GM12878 (cell line): ENCODE results near the gene ITGA5. TPM values are rescaled to one million over a fixed set of nuclear protein-coding genes. Genes with fewer than 3 reads are reported as not detected.
A peak's percentile ranks its signal among the peaks of the same experiment; 100 is the strongest.

Experiments used
- ATAC-seq: fragments of 200-7000 bp; cut with Tn5 transposase; 3 replicates; pipeline ENCODE4 v1.9.1; 2020; ENCODE audit warnings: mild to moderate bottlenecking, moderate library complexity
- BruUV-seq: library from RNA; stranded (reverse); fragments of 400-500 nt; replicated peaks from 2 replicates; lab custom pipeline; 2021; lab: Mats Ljungman, UMichigan
- CTCF ChIA-PET: fragments of 300-600 bp; sonication (Branson Sonifier 250); formaldehyde crosslinking; extraction: SDS; loops from one replicate; lab custom pipeline; 2021; ENCODE audit warnings: inconsistent platforms; lab: Yijun Ruan, JAX
- POLR2A ChIA-PET: fragments of 350-600 bp; formaldehyde crosslinking; extraction: SDS; loops from one replicate; lab custom pipeline; 2021; ENCODE audit warnings: inconsistent platforms; lab: Charles Lee
- RAD21 ChIA-PET: fragments of 300-600 bp; sonication (Branson Sonifier 250); formaldehyde crosslinking; loops from one replicate; lab custom pipeline; 2023; ENCODE audit warnings: antibody characterized with exemption; ENCODE audit not compliant: unreplicated experiment; lab: Charles Lee
- SMC1A ChIA-PET: fragments of 300-600 bp; sonication (Branson Sonifier 250); formaldehyde crosslinking; loops from one replicate; lab custom pipeline; 2023; ENCODE audit not compliant: unreplicated experiment, uncharacterized antibody; lab: Charles Lee
- DNase-seq: peaks from one replicate; pipeline ENCODE4 v3.0.0-alpha.2; 2011; ENCODE audit warnings: low read depth, low spot score
- FAIRE-seq: peaks from 3 replicates; lab custom pipeline; 2011; peaks lifted over from hg19 to GRCh38; lab: Jason Lieb, UNC
- H2AFZ ChIP-seq: 2 replicates; pipeline ENCODE4 v1.6.0; 2011; ENCODE audit warnings: low read depth, low read length, control low read depth; ENCODE audit not compliant: control insufficient read depth
- H3K27ac ChIP-seq: 2 replicates; pipeline ENCODE4 v1.5.1; 2011; ENCODE audit warnings: control low read depth; ENCODE audit not compliant: control insufficient read depth, insufficient read depth
- H3K27me3 ChIP-seq, 2 experiments: replicated peaks in 1 of 2; 2 replicates each; pipeline versions ENCODE4 v1.6.0 to v1.6.1; 2011; ENCODE audit warnings: low read length in 1 of 2; ENCODE audit not compliant: control insufficient read depth in 2 of 2, insufficient read depth in 2 of 2
- H3K36me3 ChIP-seq, 2 experiments: 2 replicates each; pipeline ENCODE4 v1.5.1; 2011; ENCODE audit warnings: low read length in 1 of 2; ENCODE audit not compliant: control insufficient read depth in 2 of 2, insufficient read depth in 2 of 2
- H3K4me1 ChIP-seq: 2 replicates; pipeline ENCODE4 v1.6.1; 2011; ENCODE audit warnings: mild to moderate bottlenecking, low read length, moderate library complexity, mixed read lengths; ENCODE audit not compliant: control insufficient read depth, insufficient read depth
- H3K4me2 ChIP-seq: 2 replicates; pipeline ENCODE4 v1.6.0; 2011; ENCODE audit warnings: control low read depth; ENCODE audit not compliant: control insufficient read depth, insufficient read depth
- H3K4me3 ChIP-seq: fragments of 200-600 bp; sonication (generic); 2 replicates; pipeline ENCODE4 v1.5.1; 2016
- H3K79me2 ChIP-seq: 2 replicates; pipeline ENCODE4 v1.6.0; 2011; ENCODE audit warnings: low read length; ENCODE audit not compliant: control insufficient read depth, insufficient read depth
- H3K9ac ChIP-seq: 2 replicates; pipeline ENCODE4 v1.8.0; 2011; ENCODE audit warnings: low read length, control low read depth, mixed read lengths; ENCODE audit not compliant: control insufficient read depth, insufficient read depth
- H3K9me3 ChIP-seq: replicated peaks from 3 replicates; pipeline ENCODE4 v1.5.1; 2011; ENCODE audit warnings: mild to moderate bottlenecking, low read length; ENCODE audit not compliant: control insufficient read depth, insufficient read depth
- H4K20me1 ChIP-seq: 2 replicates; pipeline ENCODE4 v1.6.0; 2011; ENCODE audit not compliant: control insufficient read depth, insufficient read depth
- CHD4 ChIP-seq: fragments of 200-600 bp; sonication (generic); IDR thresholded peaks from 2 replicates; pipeline ENCODE4 v1.6.1; 2016; ENCODE audit warnings: mild to moderate bottlenecking
- GATAD2B ChIP-seq: fragments of 450-650 bp; conservative IDR thresholded peaks from 2 replicates; pipeline ENCODE4 v1.6.1; 2017; ENCODE audit warnings: low read depth, mild to moderate bottlenecking, moderate library complexity
- HDAC6 ChIP-seq: fragments of 200-600 bp; sonication (generic); IDR thresholded peaks from one replicate; pipeline ENCODE4 v1.8.0; 2017; ENCODE audit warnings: antibody characterized with exemption; ENCODE audit not compliant: unreplicated experiment
- LARP7 ChIP-seq: fragments of 450-650 bp; IDR thresholded peaks from 2 replicates; pipeline ENCODE4 v1.6.1; 2017; ENCODE audit warnings: mild to moderate bottlenecking
- MYC ChIP-seq: IDR thresholded peaks from 2 replicates; pipeline ENCODE4 v1.6.1; 2011; ENCODE audit warnings: mild to moderate bottlenecking, low read length, moderate library complexity, inconsistent platforms; ENCODE audit not compliant: insufficient read depth, insufficient replicate concordance, insufficient read length, severe bottlenecking
- NBN ChIP-seq: fragments of 450-650 bp; IDR thresholded peaks from 2 replicates; pipeline ENCODE4 v1.6.1; 2016
- RBBP5 ChIP-seq: fragments of 200-600 bp; sonication (generic); conservative IDR thresholded peaks from 2 replicates; pipeline ENCODE4 v1.6.1; 2016
- RCOR1 ChIP-seq: conservative IDR thresholded peaks from 2 replicates; pipeline ENCODE4 v1.6.1; 2012; ENCODE audit warnings: low read depth, low read length, improper control_type of control experiment
- SUPT20H ChIP-seq: IDR thresholded peaks from 2 replicates; pipeline ENCODE4 v1.6.1; 2011; ENCODE audit warnings: low read depth, mild to moderate bottlenecking, low read length, moderate library complexity, borderline replicate concordance; ENCODE audit not compliant: control insufficient read depth
- TBL1XR1 ChIP-seq: IDR thresholded peaks from 2 replicates; pipeline ENCODE4 v1.6.1; 2012; ENCODE audit warnings: low read depth, low read length, improper control_type of control experiment
- TCF12 ChIP-seq: IDR thresholded peaks from 2 replicates; pipeline ENCODE4 v1.6.1; 2011; ENCODE audit warnings: low read depth, mild to moderate bottlenecking, low read length
- ZBED1 ChIP-seq: IDR thresholded peaks from 2 replicates; pipeline ENCODE4 v1.6.1; 2016; ENCODE audit warnings: borderline replicate concordance
- ZNF217 ChIP-seq: fragments of 450-650 bp; IDR thresholded peaks from 2 replicates; pipeline ENCODE4 v1.6.1; 2017; ENCODE audit warnings: antibody characterized with exemption, mild to moderate bottlenecking
- ZNF384 ChIP-seq: IDR thresholded peaks from 2 replicates; pipeline ENCODE4 v1.6.1; 2012; ENCODE audit warnings: low read depth, mild to moderate bottlenecking, low read length, improper control_type of control experiment, borderline replicate concordance
- WGBS: methylation state at CpG from one replicate; pipeline ENCODE4 v1.1.6; 2016; ENCODE audit warnings: low lambda C conversion rate; ENCODE audit not compliant: insufficient replicate concordance, insufficient coverage; ENCODE audit errors: missing lambda C conversion rate; 5-methylcytosine and 5-hydroxymethylcytosine counted together
- in situ Hi-C: fragments of 300-500 bp; cut with MboI; formaldehyde crosslinking; loops from 9 replicates; pipeline ENCODE4 v1.14.3; 2018; ENCODE audit warnings: mixed read lengths
- intact Hi-C: fragments of 100-400 bp; cut with micrococcal nuclease; formaldehyde crosslinking; loops from one replicate; pipeline ENCODE4 v1.14.2; 2022; ENCODE audit not compliant: unreplicated experiment
- polyA plus RNA-seq, 11 experiments: library from polyadenylated mRNA; depleted of rRNA in 4 of 11; unstranded in 6 of 11; stranded (reverse) in 5 of 11; fragments of >200 nt; fragmentation: Nextera tagmentation in 4 of 11; fragmentation: Illumina TruSeq in 1 of 11; extraction: Ambion mirVana in 4 of 11; extraction: Trizol in 1 of 11; gene quantifications; 1 replicate in 1 of 11; 2 replicates in 10 of 11; pipeline versions ENCODE4 v1.2.1 to v1.2.3, GENCODE V29; 2011 to 2016; ENCODE audit warnings: inconsistent platforms in 2 of 11, missing spikeins in 2 of 11, low read depth in 1 of 11
- total RNA-seq, 4 experiments: library from RNA; depleted of rRNA in 3 of 4; stranded (reverse); fragments of >200 nt in 3 of 4; fragmentation: Illumina TruSeq in 1 of 4; extraction: Trizol in 1 of 4; gene quantifications; 2 replicates each; pipeline versions ENCODE4 v1.2.1 to v1.2.3, GENCODE V29; 2013 to 2021
- TF ChIP-seq, protein P1 (sequence below): fragments of 450-650 bp; conservative IDR thresholded peaks from 2 replicates; pipeline ENCODE4 v1.6.1; 2017; ENCODE audit warnings: mild to moderate bottlenecking, moderate library complexity

ITGA5 gene
- total and polyA plus RNA-seq, 10 of the 15 experiments (the other 5 are each of a cell fraction or from before 2014, with no cell fraction given), result 0.15 to 22.5 (median 0.61) TPM

DNA sequence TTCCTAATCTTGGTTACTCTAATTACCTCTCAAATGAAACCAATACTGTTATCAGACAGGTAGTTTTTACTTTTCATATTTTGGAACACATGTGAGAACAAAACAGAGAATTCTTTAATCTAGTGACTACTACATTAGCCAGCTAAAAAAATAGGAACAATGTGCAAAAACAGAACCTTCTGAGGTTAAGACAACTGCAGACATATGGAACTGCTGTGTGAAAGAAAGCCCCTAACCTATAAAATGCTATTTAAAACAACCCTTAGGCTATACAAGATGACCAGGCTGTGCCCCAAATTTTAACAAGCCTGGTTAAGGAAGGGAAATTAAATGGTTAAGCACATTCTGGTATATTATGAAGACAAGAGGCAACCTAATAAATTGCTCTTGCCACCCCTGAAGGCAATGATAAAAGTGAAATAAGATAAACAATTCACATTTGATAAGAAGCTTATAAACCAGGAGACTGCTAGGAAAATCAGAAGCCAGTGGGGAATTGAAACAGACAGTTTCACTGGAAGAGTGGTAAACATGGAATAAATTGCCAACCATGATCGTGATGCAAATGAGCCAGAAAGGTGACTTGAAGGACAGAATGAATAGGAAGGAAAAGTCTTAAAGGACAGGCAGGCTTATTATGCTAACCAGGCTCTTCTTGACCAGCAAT is 46.9 kb upstream of the ITGA5 start:
- BruUV-seq, result no TSS peak
- Histone ChIP-seq H3K9ac (no peak overlapping the region), H3K79me2 (no peaks in the 10 kb centered on the region), H3K4me2 (0 out of 2 replicates have a peak overlapping the region, but pooled peaks have one; percentile 2), H3K9me3 (no peaks in the 10 kb centered on the region), H2AFZ (no peak overlapping the region), H3K36me3 (0 out of 4 replicates have a peak, but pooled peaks cover 0 to 6% of the 10 kb centered on the region in 2 experiments), H3K4me3 (no peak overlapping the region), H3K4me1 (peaks cover 3% of the 10 kb centered on the region; the same call in 1 of the 2 replicates), H4K20me1 (no peaks in the 10 kb centered on the region), H3K27ac (no peak overlapping the region), H3K27me3 (no peaks in the 10 kb centered on the region)
- ChIA-PET SMC1A (interaction anchor here (0.7 to 2.9 kb wide), 6 partner anchors 9 to 66 kb away, joined by 3 to 10 read pairs (median 5); no protein-coding TSS in a partner anchor), POLR2A (interaction anchor here (0.6 to 1.0 kb wide), 2 partner anchors 13 to 72 kb away, joined by 4 read pairs; no protein-coding TSS in a partner anchor), RAD21 (interaction anchor here (0.6 kb wide), 2 partner anchors 31 to 1980 kb away, joined by 3 read pairs; partner anchors contain the start of gene NCKAP1L), CTCF (interaction anchor here (0.6 to 4.3 kb wide), 5 partner anchors 16 to 78 kb away, joined by 3 to 19 read pairs (median 4); no protein-coding TSS in a partner anchor)
- in situ Hi-C loops, result no loop called here
- ATAC-seq, result peak; percentile 61
- WGBS, result 6% methylated on average over 1 of the region's 1 CpG
- no peak for FAIRE-seq
- no peak for DNase-seq
- TF ChIP-seq ZNF384, result no peak
- intact Hi-C loops, result no loop called here

DNA sequence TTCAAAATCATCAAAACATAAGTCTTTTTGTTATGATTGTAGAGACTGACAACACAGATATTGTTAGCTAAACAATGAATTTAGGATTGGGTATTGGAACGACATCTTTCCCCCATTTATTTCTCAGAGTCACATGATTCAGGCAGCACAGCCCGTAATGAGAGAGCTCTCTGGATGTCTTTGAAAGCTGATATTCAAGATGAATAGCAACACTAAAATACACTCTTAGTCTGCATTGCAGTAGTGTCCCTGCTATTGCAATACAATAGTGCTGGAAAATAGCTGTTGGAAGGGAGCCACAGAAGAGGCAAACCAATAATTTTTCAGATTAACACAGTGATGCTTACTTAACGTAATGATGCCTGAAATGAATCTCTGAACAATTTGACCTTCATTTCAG is 44.4 kb upstream of the ITGA5 start:
- H4K20me1 ChIP-seq, result no peaks in the 10 kb centered on the region
- no peak for ATAC-seq
- ChIA-PET POLR2A (interaction anchor here (1.3 to 1.9 kb wide), 2 partner anchors 10 to 34 kb away, joined by 5 to 10 read pairs; partner anchors contain the start of gene NCKAP1L), RAD21 (interaction anchor here (0.9 to 1.5 kb wide), 2 partner anchors 9 to 35 kb away, joined by 3 read pairs; no protein-coding TSS in a partner anchor), SMC1A (interaction anchor here (0.8 to 1.4 kb wide), 8 partner anchors 8 to 70 kb away, joined by 3 to 5 read pairs (median 4); no protein-coding TSS in a partner anchor), CTCF (interaction anchor here (1.4 to 4.3 kb wide), 7 partner anchors 10 to 64 kb away, joined by 3 to 19 read pairs (median 6); partner anchors contain the start of gene GTSF1)
- no TSS peak for BruUV-seq
- no peak overlapping the region for H3K27ac ChIP-seq
- intact Hi-C loops, result no loop called here
- H3K4me2 ChIP-seq, result no peak overlapping the region
- no peaks in the 10 kb centered on the region for H3K9me3 ChIP-seq
- peaks cover 3% of the 10 kb centered on the region; the same call in 1 of the 2 replicates for H3K4me1 ChIP-seq
- no peak for FAIRE-seq
- no peak overlapping the region for H3K4me3 ChIP-seq
- no peaks in the 10 kb centered on the region for H3K79me2 ChIP-seq
- in situ Hi-C loops, result no loop called here
- H3K9ac ChIP-seq, result no peak overlapping the region
- WGBS, result 45% methylated on average over 3 of the region's 3 CpGs
- no peaks in the 10 kb centered on the region for H3K27me3 ChIP-seq
- peaks cover 0 to 6% of the 10 kb centered on the region in 2 experiments; a peak in 1 of 4 replicates for H3K36me3 ChIP-seq
- no peak for DNase-seq
- no peak overlapping the region for H2AFZ ChIP-seq
- TF ChIP-seq LARP7 (no peak), MYC (no peak), RCOR1 (no peak), NBN (no peak), SUPT20H (no peak), TCF12 (no peak), RBBP5 (no peak), ZBED1 (no peak), TBL1XR1 (no peak), ZNF217 (no peak), GATAD2B (no peak), CHD4 (no peak), HDAC6 (no peak)
- TF ChIP-seq, protein P1, sequence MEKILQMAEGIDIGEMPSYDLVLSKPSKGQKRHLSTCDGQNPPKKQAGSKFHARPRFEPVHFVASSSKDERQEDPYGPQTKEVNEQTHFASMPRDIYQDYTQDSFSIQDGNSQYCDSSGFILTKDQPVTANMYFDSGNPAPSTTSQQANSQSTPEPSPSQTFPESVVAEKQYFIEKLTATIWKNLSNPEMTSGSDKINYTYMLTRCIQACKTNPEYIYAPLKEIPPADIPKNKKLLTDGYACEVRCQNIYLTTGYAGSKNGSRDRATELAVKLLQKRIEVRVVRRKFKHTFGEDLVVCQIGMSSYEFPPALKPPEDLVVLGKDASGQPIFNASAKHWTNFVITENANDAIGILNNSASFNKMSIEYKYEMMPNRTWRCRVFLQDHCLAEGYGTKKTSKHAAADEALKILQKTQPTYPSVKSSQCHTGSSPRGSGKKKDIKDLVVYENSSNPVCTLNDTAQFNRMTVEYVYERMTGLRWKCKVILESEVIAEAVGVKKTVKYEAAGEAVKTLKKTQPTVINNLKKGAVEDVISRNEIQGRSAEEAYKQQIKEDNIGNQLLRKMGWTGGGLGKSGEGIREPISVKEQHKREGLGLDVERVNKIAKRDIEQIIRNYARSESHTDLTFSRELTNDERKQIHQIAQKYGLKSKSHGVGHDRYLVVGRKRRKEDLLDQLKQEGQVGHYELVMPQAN, result no peak
